Gastroesophageal sphincter (tissue), 4 donors: ENCODE results near the gene IQGAP2. TPM values are rescaled to one million over a fixed set of nuclear protein-coding genes. Genes with fewer than 3 reads are reported as not detected.

Experiments
- ATAC-seq: fragments of 150-250 bp; one replicate; pipeline ENCODE4 v1.9.1; 2016; ENCODE audit warnings: mild to moderate bottlenecking, moderate library complexity
- H3K27ac ChIP-seq, 4 donors: fragments of 200-600 bp; sonication (generic) in 3 of 4; 1 replicate in 3 of 4; 2 replicates in 1 of 4; pipeline ENCODE4 v1.5.1; 2016 to 2019
- H3K27me3 ChIP-seq: fragments of 200-600 bp; sonication (generic); one replicate; pipeline ENCODE4 v1.5.1; 2019
- H3K36me3 ChIP-seq, 2 donors: fragments of 200-600 bp; sonication (generic); one replicate each; pipeline ENCODE4 v1.5.1; 2019; ENCODE audit warnings: control low read depth in 1 of 2
- H3K4me1 ChIP-seq, 3 donors: fragments of 200-600 bp; sonication (generic); 1 replicate in 2 of 3; 2 replicates in 1 of 3; pipeline ENCODE4 v1.5.1; 2016 to 2019; ENCODE audit warnings: control low read depth in 2 of 3
- H3K4me3 ChIP-seq, 2 donors: fragments of 200-600 bp; sonication (generic); one replicate each; pipeline ENCODE4 v1.5.1; 2019; ENCODE audit warnings: mild to moderate bottlenecking in 1 of 2, moderate library complexity in 1 of 2
- H3K9me3 ChIP-seq, 3 donors: fragments of 200-600 bp; sonication (generic); one replicate each; pipeline ENCODE4 v1.5.1; 2017 to 2019; ENCODE audit warnings: control low read depth in 2 of 3
- CTCF ChIP-seq, 4 experiments: fragments of 200-600 bp in 2 of 4; fragments of 450-650 bp in 2 of 4; sonication (generic) in 1 of 4; IDR thresholded peaks; one replicate each; pipeline ENCODE4 v1.5.1; 2017 to 2019; ENCODE audit warnings: antibody characterized with exemption in 4 of 4, mild to moderate bottlenecking in 2 of 4, moderate library complexity in 2 of 4
- EP300 ChIP-seq: sonication (generic); formaldehyde crosslinking; IDR thresholded peaks from one replicate; pipeline ENCODE4 v1.6.1; 2017; ENCODE audit warnings: antibody characterized with exemption, mild to moderate bottlenecking
- POLR2A ChIP-seq, 2 donors: fragments of 450-650 bp; IDR thresholded peaks; one replicate each; pipeline ENCODE4 v1.6.1; 2017; ENCODE audit warnings: antibody characterized with exemption in 2 of 2, mild to moderate bottlenecking in 2 of 2, moderate library complexity in 1 of 2
- POLR2AphosphoS5 ChIP-seq: sonication (generic); formaldehyde crosslinking; IDR thresholded peaks from one replicate; pipeline ENCODE4 v1.6.1; 2017; ENCODE audit warnings: antibody characterized with exemption
- WGBS, 2 donors: methylation state at CpG; one replicate each; pipeline ENCODE4 v1.1.5; 2018; ENCODE audit warnings: low coverage in 1 of 2; 5-methylcytosine and 5-hydroxymethylcytosine counted together
- total RNA-seq, 4 donors: library from RNA; depleted of rRNA; stranded (reverse); fragments of >200 nt; gene quantifications; one replicate each; pipeline ENCODE4 v1.1.0, GENCODE V29; 2016

Gene IQGAP2
- total RNA-seq, 4 donors from 2014 or later = 15.7 to 34.4 (median 25.8) TPM

GRCh38 chr5:76703707-76704106 lies 300.6 kb downstream of the IQGAP2 start:
- Histone ChIP-seq H3K9me3 (no peaks in the 10 kb centered on the region), H3K4me1 (no peaks in the 10 kb centered on the region), H3K27ac (no peak overlapping the region), H3K27me3 (no peaks in the 10 kb centered on the region), H3K4me3 (no peak overlapping the region), H3K36me3 (no peaks in the 10 kb centered on the region)
- TF ChIP-seq CTCF (IDR thresholded peaks at IDR 0.05) (no peak), POLR2A (IDR thresholded peaks at IDR 0.05) (no peak), EP300 (no peak)
- ATAC-seq = no peak
- WGBS, 2 donors = 68 to 83% methylated on average over 2 of the region's 2 CpGs

- no peaks in the 10 kb centered on the region for H3K4me1 ChIP-seq
- ATAC-seq = no peak
- H3K36me3 ChIP-seq = no peaks in the 10 kb centered on the region
- TF ChIP-seq POLR2A (IDR thresholded peaks at IDR 0.05) = no peak
- TF ChIP-seq POLR2AphosphoS5 = no peak
- no peak for TF ChIP-seq CTCF (IDR thresholded peaks at IDR 0.05)
- no peak for TF ChIP-seq EP300
- H3K9me3 ChIP-seq = no peaks in the 10 kb centered on the region
- no peak overlapping the region for H3K4me3 ChIP-seq
- no peaks in the 10 kb centered on the region for H3K27me3 ChIP-seq
- no peak overlapping the region for H3K27ac ChIP-seq
These were observed 301.1 kb downstream of the IQGAP2 start for GRCh38 chr5:76704131-76704663.

- H3K27ac ChIP-seq = no peak overlapping the region
- H3K36me3 ChIP-seq = no peaks in the 10 kb centered on the region
- no peaks in the 10 kb centered on the region for H3K9me3 ChIP-seq
- TF ChIP-seq POLR2A (IDR thresholded peaks at IDR 0.05) = no peak
- no peak for TF ChIP-seq POLR2AphosphoS5
- TF ChIP-seq EP300 = no peak
- no peaks in the 10 kb centered on the region for H3K4me1 ChIP-seq
- H3K27me3 ChIP-seq = no peaks in the 10 kb centered on the region
- no peak for ATAC-seq
- H3K4me3 ChIP-seq = no peak overlapping the region
These were observed 302.5 kb downstream of the IQGAP2 start for GRCh38 chr5:76705574-76705973.

GRCh38 chr5:76709762-76710161 lies 306.7 kb downstream of the IQGAP2 start:
- Histone ChIP-seq H3K9me3 (no peaks in the 10 kb centered on the region), H3K27ac (no peak overlapping the region), H3K4me3 (no peak overlapping the region), H3K27me3 (peaks cover 2% of the 10 kb centered on the region), H3K4me1 (peaks cover 0 to 2% (median 0%) of the 10 kb centered on the region in 3 donors), H3K36me3 (no peaks in the 10 kb centered on the region)
- 67 to 75% methylated on average over 1 to 2 of the region's 2 CpGs for WGBS, 2 donors
- TF ChIP-seq CTCF (IDR thresholded peaks at IDR 0.05) = no peak
- TF ChIP-seq POLR2A (IDR thresholded peaks at IDR 0.05) = no peak
- no peak for TF ChIP-seq EP300
- TF ChIP-seq POLR2AphosphoS5 = no peak
- no peak for ATAC-seq

- Histone ChIP-seq H3K9me3 (no peaks in the 10 kb centered on the region), H3K4me3 (no peak overlapping the region), H3K4me1 (peaks cover 0 to 14% (median 0%) of the 10 kb centered on the region in 3 donors), H3K36me3 (no peaks in the 10 kb centered on the region), H3K27me3 (peaks cover 15% of the 10 kb centered on the region), H3K27ac (no peak overlapping the region)
- WGBS, 2 donors = 53 to 85% methylated on average over 4 of the region's 4 CpGs
- no peak for ATAC-seq
- TF ChIP-seq POLR2AphosphoS5 (no peak), CTCF (IDR thresholded peaks at IDR 0.05) (no peak), POLR2A (IDR thresholded peaks at IDR 0.05) (no peak), EP300 (no peak)
These were observed 307.9 kb downstream of the IQGAP2 start for GRCh38 chr5:76710991-76711390.
